T-cell (primary cell): ENCODE data around the gene PALD1. TPM values are rescaled to one million over a fixed set of nuclear protein-coding genes. Genes with fewer than 3 reads are reported as not detected.
A peak's percentile ranks its signal among the peaks of the same experiment; 100 is the strongest.

ENCODE experiments used
- ATAC-seq, 4 experiments: fragments of 200-7000 bp in 3 of 4; fragments of 150-1000 bp in 1 of 4; cut with Tn5 transposase; replicated peaks in 1 of 4; 1 replicate in 3 of 4; 2 replicates in 1 of 4; pipeline ENCODE4 v1.10.0; 2021; ENCODE audit warnings: moderate library complexity in 3 of 4, mild to moderate bottlenecking in 2 of 4, moderate number of reproducible peaks in 1 of 4
- CTCF ChIA-PET, 2 donors: fragments of 300-600 bp; sonication (Branson Sonifier 250); formaldehyde crosslinking; loops; one replicate each; lab custom pipeline; 2022; ENCODE audit warnings: antibody characterized with exemption in 2 of 2; lab: Charles Lee
- POLR2A ChIA-PET, 2 donors: fragments of 300-600 bp; sonication (Branson Sonifier 250); formaldehyde crosslinking; loops; one replicate each; lab custom pipeline; 2022; ENCODE audit warnings: antibody characterized with exemption in 2 of 2; lab: Charles Lee
- DNase-seq, 35 experiments: peaks; one replicate each; pipeline versions ENCODE4 v3.0.0 to v3.0.0-alpha.2; 2013 to 2023
- H3K27ac ChIP-seq: one replicate; pipeline ENCODE4 v1.5.1; 2013; ENCODE audit warnings: low read length
- H3K27me3 ChIP-seq, 2 experiments: replicated peaks in 1 of 2; 1 replicate in 1 of 2; 2 replicates in 1 of 2; pipeline versions ENCODE4 v1.6.1 to v1.7.0; 2013; ENCODE audit warnings: low read length in 1 of 2, mixed read lengths in 1 of 2; ENCODE audit not compliant: control insufficient read depth in 2 of 2, insufficient read depth in 2 of 2; ENCODE audit errors: extremely low read depth in 1 of 2
- H3K36me3 ChIP-seq, 2 donors: 1 replicate in 1 of 2; 2 replicates in 1 of 2; pipeline versions ENCODE4 v1.6.1 to v1.7.0; 2013; ENCODE audit warnings: low read length in 1 of 2; ENCODE audit not compliant: control insufficient read depth in 2 of 2, insufficient read depth in 1 of 2; ENCODE audit errors: extremely low read depth in 1 of 2
- H3K4me1 ChIP-seq, 2 experiments: 1 replicate in 1 of 2; 2 replicates in 1 of 2; pipeline versions ENCODE4 v1.6.1 to v1.7.0; 2013; ENCODE audit warnings: low read length in 2 of 2, mixed read lengths in 1 of 2; ENCODE audit not compliant: insufficient read depth in 2 of 2, control insufficient read depth in 1 of 2; ENCODE audit errors: extremely low read depth in 1 of 2
- H3K4me3 ChIP-seq, 2 donors: 1 replicate in 1 of 2; 2 replicates in 1 of 2; pipeline versions ENCODE4 v1.5.1 to v1.7.0; 2013; ENCODE audit warnings: mild to moderate bottlenecking in 2 of 2, low read length in 1 of 2, moderate library complexity in 1 of 2; ENCODE audit not compliant: control insufficient read depth in 1 of 2; ENCODE audit errors: extremely low read depth in 1 of 2
- H3K9me3 ChIP-seq: 2 replicates; pipeline ENCODE4 v1.7.0; 2013
- H3K27ac Mint-ChIP-seq, 2 donors: one replicate each; pipeline ENCODE4 v1.8.0; 2020 to 2021; ENCODE audit warnings: mild to moderate bottlenecking in 2 of 2, mixed read lengths in 2 of 2
- H3K27me3 Mint-ChIP-seq, 2 donors: one replicate each; pipeline ENCODE4 v1.8.0; 2021 to 2022; ENCODE audit warnings: mixed read lengths in 2 of 2
- H3K36me3 Mint-ChIP-seq: one replicate; pipeline ENCODE4 v1.8.0; 2021; ENCODE audit warnings: mixed read lengths
- H3K4me1 Mint-ChIP-seq, 3 donors: one replicate each; pipeline ENCODE4 v1.8.0; 2020 to 2022; ENCODE audit warnings: mixed read lengths in 3 of 3, mild to moderate bottlenecking in 1 of 3
- H3K4me3 Mint-ChIP-seq, 3 donors: one replicate each; pipeline ENCODE4 v1.8.0; 2020 to 2022; ENCODE audit warnings: mild to moderate bottlenecking in 3 of 3, mixed read lengths in 3 of 3, moderate library complexity in 3 of 3
- H3K9me3 Mint-ChIP-seq, 3 donors: one replicate each; pipeline ENCODE4 v1.8.0; 2020 to 2022; ENCODE audit warnings: mixed read lengths in 3 of 3
- WGBS: methylation state at CpG from one replicate; pipeline ENCODE4 v1.1.5; 2013; ENCODE audit warnings: missing lambda C conversion rate; ENCODE audit not compliant: insufficient coverage; 5-methylcytosine and 5-hydroxymethylcytosine counted together
- total RNA-seq, 35 experiments: library from RNA in 6 of 35; stranded (reverse) in 6 of 35; fragments of 120-200 nt in 1 of 35; gene quantifications; one replicate each; pipeline versions ENCODE4 v1.2.1 to v1.2.4 and lab custom pipeline; 2013 to 2026

PALD1 gene
- total RNA-seq, 5 donors from 2014 or later (not counting 1 experiment from before 2014, with no cell fraction given) = 0.10 to 0.38 (median 0.13) TPM

DNA sequence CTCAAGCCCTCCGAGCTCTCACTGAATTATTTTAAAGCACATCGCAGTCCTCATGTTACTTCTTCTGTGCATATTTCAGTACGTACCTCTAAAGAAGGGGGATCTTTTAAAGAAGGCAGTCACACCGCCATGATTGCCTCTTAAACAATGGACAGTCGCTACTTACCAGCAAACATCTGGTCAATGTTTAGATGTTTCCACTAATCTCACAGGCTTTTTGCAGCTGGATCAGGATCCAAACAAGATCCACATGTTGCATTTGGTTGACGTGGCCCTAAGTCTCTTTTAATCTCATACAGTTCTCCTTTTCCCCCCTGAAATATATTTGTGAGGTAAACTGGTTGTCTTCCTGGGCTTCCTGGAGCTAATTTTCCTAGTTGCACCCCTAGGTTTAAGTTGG, 74.0 kb downstream of the PALD1 start:
- Mint-ChIP-seq H3K27ac (no peak overlapping the region), H3K9me3 (no peaks in the 10 kb centered on the region), H3K27me3 (no peaks in the 10 kb centered on the region), H3K36me3 (no peaks in the 10 kb centered on the region), H3K4me3 (no peak overlapping the region), H3K4me1 (no peaks in the 10 kb centered on the region)
- DNase-seq (no peak), ATAC-seq (no peak)
- POLR2A ChIA-PET = no interaction called here
- Histone ChIP-seq H3K27me3 (peaks cover 0 to 3% of the 10 kb centered on the region in 2 experiments), H3K27ac (no peak overlapping the region), H3K9me3 (no peaks in the 10 kb centered on the region), H3K36me3 (no peaks in the 10 kb centered on the region), H3K4me1 (no peaks in the 10 kb centered on the region), H3K4me3 (no peak overlapping the region)
- WGBS = 94% methylated on average over 3 of the region's 6 CpGs
- CTCF ChIA-PET = interaction anchor here (0.6 to 1.3 kb wide), 4 partner anchors 18 to 206 kb away, joined by 3 to 5 read pairs (median 4); no protein-coding TSS in a partner anchor

DNA sequence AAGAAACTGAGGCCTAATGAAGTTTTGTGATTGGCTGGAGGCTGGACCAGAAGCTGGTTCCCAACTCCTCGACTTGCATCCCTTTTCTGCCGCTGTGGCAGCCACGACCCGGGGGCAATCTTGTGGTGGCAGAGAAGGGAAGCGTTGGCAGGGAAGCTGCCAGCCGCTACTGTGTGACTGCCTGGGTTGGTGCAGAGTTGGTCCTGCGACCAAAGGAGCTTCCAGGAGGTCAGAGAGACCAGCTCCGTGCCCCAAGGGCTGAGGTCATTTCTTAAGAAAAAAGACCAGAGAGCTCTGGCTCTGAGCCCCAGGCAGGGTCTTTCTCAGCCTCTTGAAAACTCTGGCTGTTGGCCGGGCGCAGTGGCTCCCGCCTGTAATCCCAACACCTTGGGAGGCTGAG, 76.8 kb downstream of the PALD1 start:
- Mint-ChIP-seq H3K36me3 (no peaks in the 10 kb centered on the region), H3K27me3 (no peaks in the 10 kb centered on the region), H3K9me3 (no peaks in the 10 kb centered on the region), H3K4me3 (no peak overlapping the region), H3K27ac (no peak overlapping the region), H3K4me1 (peaks cover 10 to 17% (median 16%) of the 10 kb centered on the region in 3 donors)
- Histone ChIP-seq H3K4me1 (peaks cover 0 to 16% of the 10 kb centered on the region in 2 experiments), H3K9me3 (no peaks in the 10 kb centered on the region), H3K27ac (no peak overlapping the region), H3K27me3 (no peaks in the 10 kb centered on the region), H3K36me3 (no peaks in the 10 kb centered on the region), H3K4me3 (no peak overlapping the region)
- ATAC-seq (no peak), DNase-seq (no peak)
- 85% methylated on average over 11 of the region's 11 CpGs for WGBS
- POLR2A ChIA-PET = no interaction called here
- CTCF ChIA-PET = interaction anchor here in 1 of 2 donors (0.6 kb wide), 1 partner anchor 56 kb away, joined by 12 read pairs; no protein-coding TSS in a partner anchor

DNA sequence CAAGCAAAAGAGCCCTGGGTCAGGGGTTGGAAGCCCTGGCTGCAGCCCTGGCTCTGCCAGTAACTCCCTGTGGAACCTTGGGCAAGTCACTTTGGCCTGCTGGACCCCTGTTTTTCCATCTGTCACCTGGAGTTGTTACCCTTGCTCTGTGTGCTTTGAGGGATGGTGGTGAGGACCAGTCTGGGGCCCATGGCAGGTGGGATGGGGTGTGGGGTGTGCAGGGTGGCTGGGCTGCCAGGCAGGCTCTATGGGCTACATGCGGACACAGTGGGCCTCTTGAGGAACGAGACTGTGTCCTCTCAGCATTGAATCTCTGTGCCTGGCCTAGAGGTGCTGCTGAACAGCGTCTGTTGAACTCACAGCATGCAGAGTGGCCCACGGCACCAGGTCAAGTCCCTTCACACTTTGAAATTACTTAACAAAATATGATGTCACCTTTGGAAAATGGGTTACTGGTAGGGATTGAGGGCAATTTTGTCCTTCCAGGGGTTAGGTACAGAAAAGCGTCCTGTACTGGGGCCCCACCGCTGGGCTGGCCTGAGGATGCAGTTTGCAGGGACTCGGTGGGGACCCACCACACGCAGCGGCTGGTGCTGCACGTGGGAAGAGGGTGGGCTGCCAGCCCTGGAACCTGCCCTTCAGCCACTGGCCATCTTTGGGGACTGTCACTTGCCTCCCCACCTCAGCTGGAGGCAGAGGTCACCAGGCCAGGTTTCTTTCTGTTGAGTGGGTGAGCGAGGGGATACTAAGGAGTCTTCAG, 78.7 kb downstream of the PALD1 start:
- H3K36me3 ChIP-seq = no peaks in the 10 kb centered on the region
- H3K27ac Mint-ChIP-seq = no peak overlapping the region
- no peak overlapping the region for H3K4me3 Mint-ChIP-seq
- ChIA-PET CTCF (interaction anchor here in 1 of 2 donors (0.6 kb wide), 1 partner anchor 24 kb away, joined by 4 read pairs; no protein-coding TSS in a partner anchor), POLR2A (no interaction called here)
- no peak overlapping the region for H3K27ac ChIP-seq
- ATAC-seq (no peak), DNase-seq (no peak)
- no peaks in the 10 kb centered on the region for H3K27me3 Mint-ChIP-seq
- 97% methylated on average over 8 of the region's 11 CpGs for WGBS
- H3K27me3 ChIP-seq = no peaks in the 10 kb centered on the region
- peaks cover 10 to 25% (median 17%) of the 10 kb centered on the region in 3 donors for H3K4me1 Mint-ChIP-seq
- no peak overlapping the region for H3K4me3 ChIP-seq
- no peaks in the 10 kb centered on the region for H3K36me3 Mint-ChIP-seq
- no peaks in the 10 kb centered on the region for H3K9me3 Mint-ChIP-seq
- H3K9me3 ChIP-seq = no peaks in the 10 kb centered on the region
- peaks cover 0 to 19% of the 10 kb centered on the region in 2 experiments for H3K4me1 ChIP-seq

DNA sequence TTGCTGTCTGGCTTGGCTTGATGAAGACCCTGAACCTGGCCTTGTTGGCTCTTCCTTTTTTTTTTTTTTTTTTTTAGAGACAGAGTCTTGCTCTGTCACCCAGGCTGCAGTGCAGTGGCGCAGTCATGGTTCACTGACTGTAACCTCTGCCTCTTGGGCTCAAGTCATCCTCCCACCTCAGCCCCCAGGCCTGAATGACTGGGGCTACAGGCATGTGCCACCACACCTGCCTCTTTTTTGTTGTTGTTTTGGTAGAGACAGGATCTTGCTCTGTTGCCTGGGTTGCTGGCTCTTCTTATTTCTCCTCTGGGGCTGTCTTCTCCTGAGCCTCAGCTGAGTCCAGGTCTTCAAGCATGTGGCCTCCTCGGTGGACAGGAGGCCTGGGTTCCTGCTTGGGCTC, 79.3 kb downstream of the PALD1 start:
- H3K9me3 Mint-ChIP-seq = no peaks in the 10 kb centered on the region
- CTCF ChIA-PET = interaction anchor here in 1 of 2 donors (0.6 kb wide), 1 partner anchor 23 kb away, joined by 4 read pairs; no protein-coding TSS in a partner anchor
- no peaks in the 10 kb centered on the region for H3K27me3 Mint-ChIP-seq
- peak overlapping the region in 1 of 2 donors; percentile 57 for H3K27ac Mint-ChIP-seq
- no peaks in the 10 kb centered on the region for H3K36me3 Mint-ChIP-seq
- ATAC-seq (no peak), DNase-seq (no peak)
- Histone ChIP-seq H3K4me3 (no peak overlapping the region), H3K4me1 (peaks cover 0 to 21% of the 10 kb centered on the region in 2 experiments), H3K36me3 (no peaks in the 10 kb centered on the region), H3K9me3 (no peaks in the 10 kb centered on the region), H3K27me3 (no peaks in the 10 kb centered on the region), H3K27ac (no peak overlapping the region)
- no peak overlapping the region for H3K4me3 Mint-ChIP-seq
- 67% methylated on average over 1 of the region's 2 CpGs for WGBS
- POLR2A ChIA-PET = no interaction called here
- peaks cover 10 to 25% (median 17%) of the 10 kb centered on the region in 3 donors for H3K4me1 Mint-ChIP-seq

DNA sequence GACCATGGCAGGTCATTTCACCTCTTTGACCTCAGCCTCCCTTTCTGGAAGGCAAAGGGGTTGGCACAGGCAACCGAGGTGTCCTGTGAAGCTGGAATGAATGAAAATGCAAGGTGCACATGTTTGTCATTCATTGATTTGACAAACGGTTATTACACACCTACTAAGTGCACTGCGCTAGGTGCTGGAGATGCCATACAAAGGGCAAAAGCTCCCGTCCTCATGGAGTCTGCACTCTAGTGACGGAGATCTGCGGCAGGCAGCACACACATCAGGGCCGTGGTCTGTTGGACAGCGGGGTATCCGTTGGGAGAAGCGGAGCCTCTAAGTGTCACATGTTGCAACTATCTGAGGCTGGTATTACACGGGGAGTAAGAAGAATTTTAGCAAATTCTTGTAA, 79.7 kb downstream of the PALD1 start:
- H3K36me3 ChIP-seq = no peaks in the 10 kb centered on the region
- ATAC-seq = no peak
- Mint-ChIP-seq H3K27me3 (no peaks in the 10 kb centered on the region), H3K36me3 (no peaks in the 10 kb centered on the region), H3K9me3 (no peaks in the 10 kb centered on the region), H3K4me1 (peaks cover 10 to 28% (median 21%) of the 10 kb centered on the region in 3 donors), H3K4me3 (peak overlapping the region in 1 of 3 donors; percentile 76), H3K27ac (peak overlapping the region in 1 of 2 donors; percentile 57)
- no peak overlapping the region for H3K4me3 ChIP-seq
- DNase-seq = no peak
- peaks cover 0 to 23% of the 10 kb centered on the region in 2 experiments for H3K4me1 ChIP-seq
- H3K27me3 ChIP-seq = no peaks in the 10 kb centered on the region
- ChIA-PET CTCF (interaction anchor here (1.1 to 1.8 kb wide), 8 partner anchors 9 to 200 kb away, joined by 3 to 9 read pairs (median 6); partner anchors contain the start of gene PRF1 (in 1 of the 2)), POLR2A (no interaction called here)
- no peak overlapping the region for H3K27ac ChIP-seq
- 94% methylated on average over 10 of the region's 11 CpGs for WGBS
- no peaks in the 10 kb centered on the region for H3K9me3 ChIP-seq

DNA sequence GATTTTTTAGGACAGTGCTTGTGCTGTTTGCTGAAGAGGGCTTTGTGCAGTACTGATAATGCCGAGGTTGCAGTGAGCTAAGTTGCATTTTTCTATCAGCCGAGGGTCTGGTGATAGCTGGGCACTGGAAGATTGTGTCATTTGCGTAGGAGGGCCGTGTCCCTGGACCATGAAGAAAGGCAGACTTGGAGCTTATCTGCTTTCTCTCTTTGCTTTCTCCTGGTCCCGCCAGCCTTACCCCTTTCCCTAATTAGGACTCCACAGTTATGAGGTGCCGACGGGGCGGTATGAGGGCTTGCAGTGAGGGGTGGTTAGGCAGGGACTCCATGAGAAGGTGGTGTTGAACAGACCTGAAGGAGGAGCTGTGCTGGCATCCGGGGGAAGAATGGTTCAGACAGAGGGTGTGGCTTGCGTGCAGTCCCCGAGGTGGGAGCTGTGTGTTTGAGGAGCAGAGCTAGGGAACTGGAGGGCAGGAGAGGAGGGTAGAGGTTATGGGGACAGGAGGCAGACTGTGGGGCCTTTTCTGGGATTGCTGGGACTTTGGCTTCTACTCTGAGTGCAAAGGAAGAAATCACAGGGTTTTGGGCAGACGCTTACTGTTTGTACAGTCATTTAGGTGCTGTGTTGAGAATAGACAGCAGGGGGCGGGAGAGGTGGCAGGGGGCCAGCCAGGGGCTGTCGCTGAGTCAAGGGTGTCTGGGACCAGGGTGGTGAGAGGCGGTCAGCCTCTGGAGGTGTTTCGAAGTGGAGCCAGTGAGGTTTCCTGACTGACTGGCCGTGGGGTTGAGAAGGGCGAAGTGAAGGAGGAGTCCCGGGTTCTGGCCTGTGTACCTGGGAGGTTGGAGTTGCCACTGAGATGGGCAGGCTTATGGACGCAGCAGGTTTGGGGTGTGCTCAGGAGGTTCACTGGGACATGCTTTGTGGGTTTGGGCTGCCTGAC, 80.6 kb downstream of the PALD1 start:
- ChIA-PET CTCF (interaction anchor here (0.6 to 1.8 kb wide), 16 partner anchors 9 to 724 kb away, joined by 3 to 9 read pairs (median 4); partner anchors contain the start of gene PRF1 (in 1 of the 2)), POLR2A (no interaction called here)
- H3K4me3 ChIP-seq = peak overlapping the region; percentile 44 to 54
- Mint-ChIP-seq H3K4me3 (peak overlapping the region; percentile 74 to 76 (median 76)), H3K27me3 (no peaks in the 10 kb centered on the region), H3K4me1 (peaks cover 10 to 32% (median 23%) of the 10 kb centered on the region in 3 donors), H3K27ac (peak overlapping the region; percentile 65 to 73), H3K9me3 (no peaks in the 10 kb centered on the region), H3K36me3 (no peaks in the 10 kb centered on the region)
- ATAC-seq = peak; percentile 88 to 97 (median 93)
- no peak overlapping the region for H3K27ac ChIP-seq
- no peaks in the 10 kb centered on the region for H3K36me3 ChIP-seq
- WGBS = 34% methylated on average over 17 of the region's 20 CpGs
- no peaks in the 10 kb centered on the region for H3K27me3 ChIP-seq
- H3K9me3 ChIP-seq = no peaks in the 10 kb centered on the region
- peaks cover 0 to 26% of the 10 kb centered on the region in 2 experiments for H3K4me1 ChIP-seq
- peak; percentile 30 to 76 (median 61) for DNase-seq
